HCT116 (cell line): ENCODE results near the gene LRRN3. TPM values are rescaled to one million over a fixed set of nuclear protein-coding genes. Genes with fewer than 3 reads are reported as not detected.

ENCODE experiments used
- ATAC-seq: fragments of 200-7000 bp; cut with Tn5 transposase; 2 replicates; pipeline ENCODE4 v1.9.1; 2020; ENCODE audit warnings: mild to moderate bottlenecking, moderate library complexity
- BruUV-seq: library from RNA; stranded (reverse); fragments of 400-500 nt; replicated peaks from 2 replicates; lab custom pipeline; 2021; lab: Mats Ljungman, UMichigan
- CTCF ChIA-PET: fragments of 300-600 bp; sonication (Branson Sonifier 250); formaldehyde crosslinking; loops from one replicate; lab custom pipeline; 2021; ENCODE audit warnings: antibody characterized with exemption; lab: Charles Lee
- POLR2A ChIA-PET: fragments of 300-600, 350-600 bp; sonication (Branson Sonifier 250); formaldehyde crosslinking; loops from one replicate; lab custom pipeline; 2021; ENCODE audit warnings: antibody characterized with exemption; lab: Charles Lee
- RAD21 ChIA-PET, 2 experiments: fragments of 300-600 bp; sonication (Branson Sonifier 250); formaldehyde crosslinking; loops; one replicate each; lab custom pipeline; 2023; ENCODE audit warnings: low total read pairs in 2 of 2; ENCODE audit not compliant: uncharacterized antibody in 2 of 2, unreplicated experiment in 2 of 2, low non-redundant PET in 1 of 2; lab: Charles Lee
- DNase-seq: peaks from one replicate; pipeline ENCODE4 v3.0.0-alpha.2; 2010; ENCODE audit warnings: low read depth, low spot score
- H2AFZ ChIP-seq: fragments of 200-600 bp; shearing (Covaris generic), sonication (generic); 2 replicates; pipeline ENCODE4 v1.6.1; 2017; ENCODE audit warnings: low read depth, mixed run types, mixed read lengths, antibody characterized with exemption, low read length; ENCODE audit not compliant: poor library complexity, severe bottlenecking
- H3K27ac ChIP-seq: 2 replicates; pipeline ENCODE4 v1.5.1; 2012; ENCODE audit warnings: low read depth, low read length
- H3K27me3 ChIP-seq: fragments of 200-600 bp; sonication (generic); 2 replicates; pipeline ENCODE4 v1.6.1; 2016; ENCODE audit warnings: mixed run types, low read length, mixed read lengths; ENCODE audit not compliant: insufficient read depth
- H3K36me3 ChIP-seq, 2 experiments: fragments of 200-500 bp in 1 of 2; fragments of 200-600 bp in 1 of 2; sonication (Bioruptor generic) in 1 of 2; sonication (generic) in 1 of 2; 2 replicates each; pipeline versions ENCODE4 v1.5.1 to v1.6.1; 2014 to 2016; ENCODE audit warnings: low read length in 2 of 2, inconsistent platforms in 1 of 2, mixed read lengths in 1 of 2, mixed run types in 1 of 2; ENCODE audit not compliant: insufficient read depth in 2 of 2, control insufficient read depth in 1 of 2
- H3K4me1 ChIP-seq, 2 experiments: fragments of 200-600 bp in 1 of 2; sonication (generic) in 1 of 2; 2 replicates each; pipeline versions ENCODE4 v1.5.1 to v1.6.1; 2012 to 2017; ENCODE audit warnings: low read length in 2 of 2, inconsistent platforms in 1 of 2, mild to moderate bottlenecking in 1 of 2, mixed read lengths in 1 of 2, mixed run types in 1 of 2, moderate library complexity in 1 of 2; ENCODE audit not compliant: insufficient read depth in 2 of 2, control insufficient read depth in 1 of 2
- H3K4me2 ChIP-seq: fragments of 200-600 bp; sonication (generic); 2 replicates; pipeline ENCODE4 v1.6.1; 2017; ENCODE audit warnings: mixed run types, low read length, mixed read lengths
- H3K4me3 ChIP-seq, 2 experiments: fragments of 200-600 bp in 1 of 2; sonication (generic) in 1 of 2; replicated peaks in 1 of 2; 2 replicates each; pipeline ENCODE4 v1.5.1; 2011 to 2016; ENCODE audit warnings: low read length in 2 of 2, control low read depth in 1 of 2, low read depth in 1 of 2, mild to moderate bottlenecking in 1 of 2, mixed read lengths in 1 of 2, mixed run types in 1 of 2
- H3K79me2 ChIP-seq: fragments of 200-600 bp; sonication (generic); 2 replicates; pipeline ENCODE4 v1.6.1; 2017; ENCODE audit warnings: mild to moderate bottlenecking, mixed run types, low read length, moderate library complexity, mixed read lengths; ENCODE audit not compliant: insufficient read depth
- H3K9ac ChIP-seq: fragments of 200-600 bp; sonication (generic); 2 replicates; pipeline ENCODE4 v1.6.1; 2016; ENCODE audit warnings: low read length, mixed read lengths
- H3K9me2 ChIP-seq: fragments of 200-600 bp; sonication (generic), shearing (Covaris generic); 2 replicates; pipeline ENCODE4 v1.6.1; 2017; ENCODE audit warnings: mixed run types, mild to moderate bottlenecking, moderate library complexity; ENCODE audit not compliant: insufficient read depth
- H3K9me3 ChIP-seq, 2 experiments: fragments of 200-500 bp in 1 of 2; fragments of 200-600 bp in 1 of 2; sonication (Bioruptor generic) in 1 of 2; sonication (generic) in 1 of 2; 2 replicates each; pipeline ENCODE4 v1.6.1; 2014 to 2017; ENCODE audit warnings: low read length in 2 of 2, mixed read lengths in 2 of 2, inconsistent platforms in 1 of 2, low read depth in 1 of 2, mild to moderate bottlenecking in 1 of 2, mixed run types in 1 of 2, moderate library complexity in 1 of 2; ENCODE audit not compliant: control insufficient read depth in 1 of 2, insufficient read depth in 1 of 2
- H4K20me1 ChIP-seq: fragments of 200-600 bp; sonication (generic), shearing (Covaris generic); 2 replicates; pipeline ENCODE4 v1.6.1; 2017; ENCODE audit warnings: mixed run types, mild to moderate bottlenecking, moderate library complexity; ENCODE audit not compliant: insufficient read depth
- ATF3 ChIP-seq: IDR thresholded peaks from 2 replicates; pipeline ENCODE4 v1.6.1; 2012
- CBX3 ChIP-seq: IDR thresholded peaks from 2 replicates; pipeline ENCODE4 v1.6.1; 2012; ENCODE audit warnings: low read depth
- CTCF ChIP-seq, 3 experiments: fragments of 200-600 bp in 1 of 3; sonication (generic) in 1 of 3; IDR thresholded peaks in 2 of 3; conservative IDR thresholded peaks in 1 of 3; 2 replicates each; pipeline ENCODE4 v1.5.1; 2012 to 2017; ENCODE audit warnings: low read depth in 2 of 3, low read length in 2 of 3, antibody characterized with exemption in 1 of 3, borderline replicate concordance in 1 of 3, control low read depth in 1 of 3, mild to moderate bottlenecking in 1 of 3, mixed read lengths in 1 of 3, mixed run types in 1 of 3, moderate library complexity in 1 of 3; ENCODE audit not compliant: insufficient read depth in 1 of 3
- EGR1 ChIP-seq: IDR thresholded peaks from 2 replicates; pipeline ENCODE4 v1.6.1; 2012; ENCODE audit warnings: low read depth
- EZH2 ChIP-seq: fragments of 200-600 bp; sonication (generic); IDR thresholded peaks from 2 replicates; pipeline ENCODE4 v1.6.1; 2017; ENCODE audit warnings: antibody characterized with exemption, mixed run types
- FOSL1 ChIP-seq: IDR thresholded peaks from 2 replicates; pipeline ENCODE4 v1.6.1; 2012; ENCODE audit warnings: low read depth
- JUND ChIP-seq: IDR thresholded peaks from 2 replicates; pipeline ENCODE4 v1.6.1; 2012
- SIN3A ChIP-seq: IDR thresholded peaks from 2 replicates; pipeline ENCODE4 v1.6.1; 2012; ENCODE audit warnings: low read depth
- ZFX ChIP-seq: fragments of 450-650 bp; IDR thresholded peaks from 2 replicates; pipeline ENCODE4 v1.6.1; 2017
- ZNF274 ChIP-seq: fragments of 200-500 bp; sonication (Bioruptor generic); IDR thresholded peaks from 2 replicates; pipeline ENCODE4 v1.6.1; 2014; ENCODE audit warnings: mild to moderate bottlenecking, low read depth, low read length, inconsistent platforms
- intact Hi-C: fragments of 100-400 bp; cut with micrococcal nuclease; formaldehyde crosslinking; loops from 2 replicates; pipeline ENCODE4 v1.10.0; 2022
- total RNA-seq: library from RNA; stranded (reverse); gene quantifications from one replicate; pipeline ENCODE4 v1.2.1, GENCODE V29; 2021; ENCODE audit not compliant: unreplicated experiment

Gene LRRN3
- total RNA-seq, 1 experiment from 2014 or later, result 0.07 TPM

- no peak for ATAC-seq
- ChIA-PET RAD21 (no interaction called here), CTCF (no interaction called here), POLR2A (no interaction called here)
- no peak overlapping the region for H2AFZ ChIP-seq
- H3K4me3 ChIP-seq, result no peak overlapping the region
- H3K27ac ChIP-seq, result no peak overlapping the region
- no peaks in the 10 kb centered on the region for H3K9me2 ChIP-seq
- no peak for DNase-seq
- no peaks in the 10 kb centered on the region for H3K27me3 ChIP-seq
- H3K4me1 ChIP-seq, result no peaks in the 10 kb centered on the region
- BruUV-seq, result no TSS peak
- H3K79me2 ChIP-seq, result no peaks in the 10 kb centered on the region
- no peak overlapping the region for H3K4me2 ChIP-seq
- H3K36me3 ChIP-seq, result no peaks in the 10 kb centered on the region
- H3K9me3 ChIP-seq, result no peaks in the 10 kb centered on the region
- H4K20me1 ChIP-seq, result no peaks in the 10 kb centered on the region
- no peak for TF ChIP-seq ZFX
- TF ChIP-seq EZH2, result no peak
- TF ChIP-seq ZNF274, result no peak
- no peak for TF ChIP-seq CTCF (IDR thresholded peaks at IDR 0.05 in 2 of 3, conservative IDR thresholded peaks at IDR 0.05 in 1 of 3; ENCODE audit: borderline replicate concordance in 1 of 3, insufficient read depth in 1 of 3, low read depth in 2 of 3, low read length in 2 of 3)
- TF ChIP-seq SIN3A, result no peak
- no peak for TF ChIP-seq JUND
- no peak for TF ChIP-seq FOSL1
- TF ChIP-seq CBX3, result no peak
- TF ChIP-seq EGR1, result no peak
- TF ChIP-seq ATF3, result no peak
- TF ChIP-seq, all 23 proteins: peak for 0
- intact Hi-C loops, result no loop called here
- H3K9ac ChIP-seq, result no peak overlapping the region
Measured at GRCh38 chr7:111101856-111102646, 11.1 kb downstream of the LRRN3 start.
